HepG2 (cell line): ENCODE measurements around the gene SIGLEC10. TPM values are rescaled to one million over a fixed set of nuclear protein-coding genes. Genes with fewer than 3 reads are reported as not detected.

Experiments
- IKZF4 ChIP-seq: sonication (generic); formaldehyde crosslinking; IDR thresholded peaks from 2 replicates; pipeline ENCODE4 v1.5.1; 2020; ENCODE audit warnings: borderline replicate concordance, mild to moderate bottlenecking, low read depth, missing genetic modification reagents; ENCODE audit errors: not compliant biosample characterization
- RARA ChIP-seq: IDR thresholded peaks from 2 replicates; pipeline ENCODE4 v1.6.1; 2016; ENCODE audit warnings: missing genetic modification reagents, missing compliant biosample characterization
- RCOR2 ChIP-seq: IDR thresholded peaks from 2 replicates; pipeline ENCODE4 v1.6.1; 2016; ENCODE audit warnings: missing biosample characterization, missing genetic modification reagents
- SMAD3 ChIP-seq: sonication (generic); formaldehyde crosslinking; IDR thresholded peaks from 2 replicates; pipeline ENCODE4 v1.4.0; 2020; ENCODE audit warnings: missing genetic modification reagents
- SNAI1 ChIP-seq: sonication (generic); formaldehyde crosslinking; IDR thresholded peaks from 2 replicates; pipeline ENCODE4 v1.5.0; 2020; ENCODE audit warnings: mild to moderate bottlenecking, missing genetic modification reagents, borderline replicate concordance
- ZMYM2 ChIP-seq: sonication (generic); formaldehyde crosslinking; IDR thresholded peaks from 2 replicates; pipeline ENCODE4 v1.8.0; 2022; ENCODE audit warnings: mild to moderate bottlenecking, missing genetic modification reagents
- polyA plus RNA-seq, 8 experiments: library from polyadenylated mRNA; depleted of rRNA in 3 of 8; stranded (reverse) in 7 of 8; unstranded in 1 of 8; fragments of >200 nt; fragmentation: Illumina TruSeq in 4 of 8; extraction: Trizol in 4 of 8; gene quantifications; 2 replicates each; pipeline versions ENCODE4 v1.2.1 to v1.2.3, GENCODE V29; 2011 to 2016; ENCODE audit warnings: low read depth in 4 of 8, missing spikeins in 1 of 8, mixed read lengths in 1 of 8; ENCODE audit not compliant: insufficient read depth in 1 of 8
- total RNA-seq, 5 experiments: library from RNA; depleted of rRNA; stranded (reverse); fragments of >200 nt; fragmentation: Illumina TruSeq; extraction: Trizol; gene quantifications; 2 replicates each; pipeline ENCODE4 v1.2.3, GENCODE V29; 2016; ENCODE audit warnings: low read depth in 1 of 5
- TF ChIP-seq, protein P1 (sequence below): sonication (generic); formaldehyde crosslinking; IDR thresholded peaks from 2 replicates; pipeline ENCODE4 v1.9.0; 2022; ENCODE audit warnings: missing genetic modification reagents, mild to moderate bottlenecking, borderline replicate concordance
- TF ChIP-seq, protein P2 (sequence below): fragments of 450-650 bp; IDR thresholded peaks from 2 replicates; pipeline ENCODE4 v1.6.1; 2017; ENCODE audit warnings: mild to moderate bottlenecking
- TF ChIP-seq, protein P3 (sequence below): sonication (generic); formaldehyde crosslinking; IDR thresholded peaks from 2 replicates; pipeline ENCODE4 v1.4.0; 2020; ENCODE audit warnings: missing genetic modification reagents, borderline replicate concordance
- TF ChIP-seq, protein P4 (sequence below): sonication (generic); formaldehyde crosslinking; IDR thresholded peaks from 2 replicates; pipeline ENCODE4 v1.8.1; 2023; ENCODE audit warnings: mild to moderate bottlenecking, moderate library complexity, missing genetic modification reagents
- TF ChIP-seq, protein P5 (sequence below): sonication (generic); formaldehyde crosslinking; IDR thresholded peaks from 2 replicates; pipeline ENCODE4 v1.4.0; 2020; ENCODE audit warnings: mild to moderate bottlenecking, missing genetic modification reagents, borderline replicate concordance
- TF ChIP-seq, protein P6 (sequence below): IDR thresholded peaks from 2 replicates; pipeline ENCODE4 v1.6.1; 2012; ENCODE audit warnings: low read depth, low read length, improper control_type of control experiment

The SIGLEC10 gene
- total and polyA plus RNA-seq, 2 of the 13 experiments (the other 11 are each of a cell fraction or from before 2014, with no cell fraction given), result not detected

DNA sequence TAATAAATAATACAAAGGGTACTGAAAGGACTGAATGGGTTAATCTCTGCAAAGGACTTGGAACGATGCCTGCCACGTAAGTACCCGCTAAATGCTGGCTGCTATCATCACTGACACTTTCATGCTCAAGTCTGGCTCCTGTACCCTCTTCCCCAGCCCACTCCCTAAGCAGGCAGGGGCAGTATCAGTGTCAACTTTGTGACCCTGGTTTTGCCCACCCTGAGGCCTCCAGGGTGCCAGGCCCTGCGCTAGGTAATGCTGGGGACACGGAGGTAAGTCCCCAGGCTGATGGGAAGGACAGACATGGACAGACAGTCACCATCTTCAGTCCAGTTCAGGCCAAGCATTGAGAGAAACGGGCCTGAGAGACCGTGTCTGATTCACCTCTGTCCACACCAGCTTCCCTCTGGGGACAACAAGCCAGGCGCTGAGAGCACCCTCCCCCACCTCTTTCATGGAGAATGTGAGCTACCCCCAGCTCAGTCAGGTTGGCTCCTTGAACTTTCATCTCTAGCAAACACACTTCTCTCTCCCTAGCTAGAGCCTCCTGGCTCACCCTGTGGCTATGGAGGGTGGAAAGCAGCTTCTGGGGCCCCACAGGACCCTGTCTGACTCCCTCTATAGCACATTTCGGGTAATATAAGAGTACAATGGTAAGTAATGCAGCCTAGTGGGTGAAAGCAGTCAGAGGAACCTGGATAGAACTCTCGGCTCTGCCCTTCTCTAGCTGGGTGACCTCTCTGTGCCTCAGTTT is 52.1 kb downstream of the SIGLEC10 start (continued):
- TF ChIP-seq IKZF4 (no peak), SNAI1 (CRISPR knock-in tag) (no peak), RARA (CRISPR knock-in tag) (peak; percentile 75), ZMYM2 (CRISPR knock-in tag) (peak; percentile 59; the same call in 1 of the 2 replicates), RCOR2 (CRISPR knock-in tag) (no peak), SMAD3 (CRISPR knock-in tag) (peak; percentile 72)
- TF ChIP-seq, protein P1, sequence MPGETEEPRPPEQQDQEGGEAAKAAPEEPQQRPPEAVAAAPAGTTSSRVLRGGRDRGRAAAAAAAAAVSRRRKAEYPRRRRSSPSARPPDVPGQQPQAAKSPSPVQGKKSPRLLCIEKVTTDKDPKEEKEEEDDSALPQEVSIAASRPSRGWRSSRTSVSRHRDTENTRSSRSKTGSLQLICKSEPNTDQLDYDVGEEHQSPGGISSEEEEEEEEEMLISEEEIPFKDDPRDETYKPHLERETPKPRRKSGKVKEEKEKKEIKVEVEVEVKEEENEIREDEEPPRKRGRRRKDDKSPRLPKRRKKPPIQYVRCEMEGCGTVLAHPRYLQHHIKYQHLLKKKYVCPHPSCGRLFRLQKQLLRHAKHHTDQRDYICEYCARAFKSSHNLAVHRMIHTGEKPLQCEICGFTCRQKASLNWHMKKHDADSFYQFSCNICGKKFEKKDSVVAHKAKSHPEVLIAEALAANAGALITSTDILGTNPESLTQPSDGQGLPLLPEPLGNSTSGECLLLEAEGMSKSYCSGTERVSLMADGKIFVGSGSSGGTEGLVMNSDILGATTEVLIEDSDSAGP, result peak; percentile 26; the same call in 1 of the 2 replicates
- TF ChIP-seq, protein P2, sequence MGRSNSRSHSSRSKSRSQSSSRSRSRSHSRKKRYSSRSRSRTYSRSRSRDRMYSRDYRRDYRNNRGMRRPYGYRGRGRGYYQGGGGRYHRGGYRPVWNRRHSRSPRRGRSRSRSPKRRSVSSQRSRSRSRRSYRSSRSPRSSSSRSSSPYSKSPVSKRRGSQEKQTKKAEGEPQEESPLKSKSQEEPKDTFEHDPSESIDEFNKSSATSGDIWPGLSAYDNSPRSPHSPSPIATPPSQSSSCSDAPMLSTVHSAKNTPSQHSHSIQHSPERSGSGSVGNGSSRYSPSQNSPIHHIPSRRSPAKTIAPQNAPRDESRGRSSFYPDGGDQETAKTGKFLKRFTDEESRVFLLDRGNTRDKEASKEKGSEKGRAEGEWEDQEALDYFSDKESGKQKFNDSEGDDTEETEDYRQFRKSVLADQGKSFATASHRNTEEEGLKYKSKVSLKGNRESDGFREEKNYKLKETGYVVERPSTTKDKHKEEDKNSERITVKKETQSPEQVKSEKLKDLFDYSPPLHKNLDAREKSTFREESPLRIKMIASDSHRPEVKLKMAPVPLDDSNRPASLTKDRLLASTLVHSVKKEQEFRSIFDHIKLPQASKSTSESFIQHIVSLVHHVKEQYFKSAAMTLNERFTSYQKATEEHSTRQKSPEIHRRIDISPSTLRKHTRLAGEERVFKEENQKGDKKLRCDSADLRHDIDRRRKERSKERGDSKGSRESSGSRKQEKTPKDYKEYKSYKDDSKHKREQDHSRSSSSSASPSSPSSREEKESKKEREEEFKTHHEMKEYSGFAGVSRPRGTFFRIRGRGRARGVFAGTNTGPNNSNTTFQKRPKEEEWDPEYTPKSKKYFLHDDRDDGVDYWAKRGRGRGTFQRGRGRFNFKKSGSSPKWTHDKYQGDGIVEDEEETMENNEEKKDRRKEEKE, result no peak
- TF ChIP-seq, protein P3, sequence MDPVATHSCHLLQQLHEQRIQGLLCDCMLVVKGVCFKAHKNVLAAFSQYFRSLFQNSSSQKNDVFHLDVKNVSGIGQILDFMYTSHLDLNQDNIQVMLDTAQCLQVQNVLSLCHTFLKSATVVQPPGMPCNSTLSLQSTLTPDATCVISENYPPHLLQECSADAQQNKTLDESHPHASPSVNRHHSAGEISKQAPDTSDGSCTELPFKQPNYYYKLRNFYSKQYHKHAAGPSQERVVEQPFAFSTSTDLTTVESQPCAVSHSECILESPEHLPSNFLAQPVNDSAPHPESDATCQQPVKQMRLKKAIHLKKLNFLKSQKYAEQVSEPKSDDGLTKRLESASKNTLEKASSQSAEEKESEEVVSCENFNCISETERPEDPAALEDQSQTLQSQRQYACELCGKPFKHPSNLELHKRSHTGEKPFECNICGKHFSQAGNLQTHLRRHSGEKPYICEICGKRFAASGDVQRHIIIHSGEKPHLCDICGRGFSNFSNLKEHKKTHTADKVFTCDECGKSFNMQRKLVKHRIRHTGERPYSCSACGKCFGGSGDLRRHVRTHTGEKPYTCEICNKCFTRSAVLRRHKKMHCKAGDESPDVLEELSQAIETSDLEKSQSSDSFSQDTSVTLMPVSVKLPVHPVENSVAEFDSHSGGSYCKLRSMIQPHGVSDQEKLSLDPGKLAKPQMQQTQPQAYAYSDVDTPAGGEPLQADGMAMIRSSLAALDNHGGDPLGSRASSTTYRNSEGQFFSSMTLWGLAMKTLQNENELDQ (CRISPR knock-in tag), result no peak
- TF ChIP-seq, protein P4, sequence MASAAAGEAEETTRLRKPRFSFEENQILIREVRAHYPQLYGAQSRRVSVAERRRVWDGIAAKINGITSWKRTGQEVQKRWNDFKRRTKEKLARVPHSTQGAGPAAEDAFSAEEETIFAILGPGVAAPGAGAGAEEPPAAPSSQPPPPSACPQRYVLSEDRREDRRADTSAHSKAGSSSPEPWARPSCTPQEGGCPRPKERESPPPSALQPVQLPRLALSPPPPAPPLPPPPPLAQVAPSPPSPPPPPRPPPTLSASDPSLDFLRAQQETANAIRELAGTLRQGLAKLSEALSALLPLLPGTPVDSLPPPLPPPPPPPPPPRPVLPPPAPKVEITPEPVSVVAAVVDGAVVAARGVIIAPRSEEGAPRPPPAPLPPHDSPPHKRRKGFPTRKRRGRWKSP (CRISPR knock-in tag), result peak; percentile 46; the same call in 1 of the 2 replicates
- TF ChIP-seq, protein P5, sequence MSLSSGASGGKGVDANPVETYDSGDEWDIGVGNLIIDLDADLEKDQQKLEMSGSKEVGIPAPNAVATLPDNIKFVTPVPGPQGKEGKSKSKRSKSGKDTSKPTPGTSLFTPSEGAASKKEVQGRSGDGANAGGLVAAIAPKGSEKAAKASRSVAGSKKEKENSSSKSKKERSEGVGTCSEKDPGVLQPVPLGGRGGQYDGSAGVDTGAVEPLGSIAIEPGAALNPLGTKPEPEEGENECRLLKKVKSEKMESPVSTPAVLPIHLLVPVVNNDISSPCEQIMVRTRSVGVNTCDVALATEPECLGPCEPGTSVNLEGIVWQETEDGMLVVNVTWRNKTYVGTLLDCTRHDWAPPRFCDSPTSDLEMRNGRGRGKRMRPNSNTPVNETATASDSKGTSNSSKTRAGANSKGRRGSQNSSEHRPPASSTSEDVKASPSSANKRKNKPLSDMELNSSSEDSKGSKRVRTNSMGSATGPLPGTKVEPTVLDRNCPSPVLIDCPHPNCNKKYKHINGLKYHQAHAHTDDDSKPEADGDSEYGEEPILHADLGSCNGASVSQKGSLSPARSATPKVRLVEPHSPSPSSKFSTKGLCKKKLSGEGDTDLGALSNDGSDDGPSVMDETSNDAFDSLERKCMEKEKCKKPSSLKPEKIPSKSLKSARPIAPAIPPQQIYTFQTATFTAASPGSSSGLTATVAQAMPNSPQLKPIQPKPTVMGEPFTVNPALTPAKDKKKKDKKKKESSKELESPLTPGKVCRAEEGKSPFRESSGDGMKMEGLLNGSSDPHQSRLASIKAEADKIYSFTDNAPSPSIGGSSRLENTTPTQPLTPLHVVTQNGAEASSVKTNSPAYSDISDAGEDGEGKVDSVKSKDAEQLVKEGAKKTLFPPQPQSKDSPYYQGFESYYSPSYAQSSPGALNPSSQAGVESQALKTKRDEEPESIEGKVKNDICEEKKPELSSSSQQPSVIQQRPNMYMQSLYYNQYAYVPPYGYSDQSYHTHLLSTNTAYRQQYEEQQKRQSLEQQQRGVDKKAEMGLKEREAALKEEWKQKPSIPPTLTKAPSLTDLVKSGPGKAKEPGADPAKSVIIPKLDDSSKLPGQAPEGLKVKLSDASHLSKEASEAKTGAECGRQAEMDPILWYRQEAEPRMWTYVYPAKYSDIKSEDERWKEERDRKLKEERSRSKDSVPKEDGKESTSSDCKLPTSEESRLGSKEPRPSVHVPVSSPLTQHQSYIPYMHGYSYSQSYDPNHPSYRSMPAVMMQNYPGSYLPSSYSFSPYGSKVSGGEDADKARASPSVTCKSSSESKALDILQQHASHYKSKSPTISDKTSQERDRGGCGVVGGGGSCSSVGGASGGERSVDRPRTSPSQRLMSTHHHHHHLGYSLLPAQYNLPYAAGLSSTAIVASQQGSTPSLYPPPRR, result peak; percentile 56; the same call in 1 of the 2 replicates
- TF ChIP-seq, protein P6, sequence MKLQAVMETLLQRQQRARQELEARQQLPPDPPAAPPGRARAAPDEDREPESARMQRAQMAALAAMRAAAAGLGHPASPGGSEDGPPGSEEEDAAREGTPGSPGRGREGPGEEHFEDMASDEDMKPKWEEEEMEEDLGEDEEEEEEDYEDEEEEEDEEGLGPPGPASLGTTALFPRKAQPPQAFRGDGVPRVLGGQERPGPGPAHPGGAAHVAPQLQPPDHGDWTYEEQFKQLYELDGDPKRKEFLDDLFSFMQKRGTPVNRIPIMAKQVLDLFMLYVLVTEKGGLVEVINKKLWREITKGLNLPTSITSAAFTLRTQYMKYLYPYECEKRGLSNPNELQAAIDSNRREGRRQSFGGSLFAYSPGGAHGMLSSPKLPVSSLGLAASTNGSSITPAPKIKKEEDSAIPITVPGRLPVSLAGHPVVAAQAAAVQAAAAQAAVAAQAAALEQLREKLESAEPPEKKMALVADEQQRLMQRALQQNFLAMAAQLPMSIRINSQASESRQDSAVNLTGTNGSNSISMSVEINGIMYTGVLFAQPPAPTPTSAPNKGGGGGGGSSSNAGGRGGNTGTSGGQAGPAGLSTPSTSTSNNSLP, result no peak
